HepG2 (cell line): Measurements from ENCODE around the gene HMGN4. TPM values are rescaled to one million over a fixed set of nuclear protein-coding genes. Genes with fewer than 3 reads are reported as not detected.

Experiments used
- FOXM1 ChIP-seq: sonication (generic); formaldehyde crosslinking; IDR thresholded peaks from 2 replicates; pipeline ENCODE4 v1.5.0; 2020; ENCODE audit warnings: missing genetic modification reagents
- HES4 ChIP-seq: sonication (generic); formaldehyde crosslinking; IDR thresholded peaks from 2 replicates; pipeline ENCODE4 v1.9.0; 2021; ENCODE audit warnings: mild to moderate bottlenecking, missing genetic modification reagents, borderline replicate concordance
- MIER3 ChIP-seq: IDR thresholded peaks from 2 replicates; pipeline ENCODE4 v1.6.1; 2016; ENCODE audit warnings: missing compliant biosample characterization, borderline replicate concordance
- MIXL1 ChIP-seq: IDR thresholded peaks from 2 replicates; pipeline ENCODE4 v1.6.1; 2016
- MLLT10 ChIP-seq: sonication (generic); formaldehyde crosslinking; IDR thresholded peaks from 2 replicates; pipeline ENCODE4 v1.4.0; 2020; ENCODE audit warnings: missing genetic modification reagents
- NCOR1 ChIP-seq: fragments of 200-600 bp; sonication (generic); IDR thresholded peaks from 2 replicates; pipeline ENCODE4 v1.7.0; 2017; ENCODE audit warnings: antibody characterized with exemption, low read length, borderline replicate concordance
- RBAK ChIP-seq: sonication (generic); formaldehyde crosslinking; IDR thresholded peaks from 2 replicates; pipeline ENCODE4 v1.5.1; 2020; ENCODE audit warnings: mild to moderate bottlenecking, missing genetic modification reagents
- SP1 ChIP-seq, 2 experiments: fragments of 450-650 bp in 1 of 2; sonication (generic) in 1 of 2; formaldehyde crosslinking in 1 of 2; IDR thresholded peaks; 2 replicates each; pipeline versions ENCODE4 v1.4.0 to v1.6.1; 2016 to 2020; ENCODE audit warnings: missing genetic modification reagents in 1 of 2
- U2AF2 ChIP-seq: fragments of 200-400 bp; formaldehyde crosslinking; IDR thresholded peaks from 2 replicates; pipeline ENCODE4 v1.6.1; 2017; ENCODE audit warnings: low read depth, mild to moderate bottlenecking, low read length
- WIZ ChIP-seq: sonication (generic); formaldehyde crosslinking; IDR thresholded peaks from 2 replicates; pipeline ENCODE4 v1.5.1; 2020; ENCODE audit warnings: mild to moderate bottlenecking, missing genetic modification reagents
- ZBTB3 ChIP-seq: sonication (generic); formaldehyde crosslinking; IDR thresholded peaks from 2 replicates; pipeline ENCODE4 v1.4.0; 2020; ENCODE audit warnings: low read depth, mild to moderate bottlenecking, moderate library complexity, missing genetic modification reagents, borderline replicate concordance
- ZBTB7A ChIP-seq: sonication (generic); formaldehyde crosslinking; IDR thresholded peaks from 2 replicates; pipeline ENCODE4 v1.8.0; 2022; ENCODE audit warnings: mild to moderate bottlenecking, missing genetic modification reagents
- ZC3H4 ChIP-seq: sonication (generic); formaldehyde crosslinking; IDR thresholded peaks from 2 replicates; pipeline ENCODE4 v1.4.0; 2020; ENCODE audit warnings: missing genetic modification reagents, borderline replicate concordance
- ZNF10 ChIP-seq: sonication (generic); formaldehyde crosslinking; IDR thresholded peaks from 2 replicates; pipeline ENCODE4 v1.4.0; 2020; ENCODE audit warnings: mild to moderate bottlenecking, low read depth, missing genetic modification reagents, borderline replicate concordance
- ZNF121 ChIP-seq: sonication (generic); formaldehyde crosslinking; IDR thresholded peaks from 2 replicates; pipeline ENCODE4 v1.5.0; 2020; ENCODE audit warnings: mild to moderate bottlenecking, missing genetic modification reagents
- ZNF124 ChIP-seq: sonication (generic); formaldehyde crosslinking; IDR thresholded peaks from 2 replicates; pipeline ENCODE4 v1.4.0; 2020; ENCODE audit warnings: missing genetic modification reagents
- ZNF274 ChIP-seq: sonication (generic); formaldehyde crosslinking; IDR thresholded peaks from 2 replicates; pipeline ENCODE4 v1.5.1; 2020; ENCODE audit warnings: mild to moderate bottlenecking, missing genetic modification reagents
- ZNF296 ChIP-seq: sonication (generic); formaldehyde crosslinking; conservative IDR thresholded peaks from 2 replicates; pipeline ENCODE4 v1.5.0; 2020; ENCODE audit warnings: mild to moderate bottlenecking, missing genetic modification reagents
- ZNF468 ChIP-seq: sonication (generic); formaldehyde crosslinking; IDR thresholded peaks from 2 replicates; pipeline ENCODE4 v1.8.0; 2022; ENCODE audit warnings: mild to moderate bottlenecking, moderate library complexity, missing genetic modification reagents
- ZNF543 ChIP-seq: sonication (generic); formaldehyde crosslinking; IDR thresholded peaks from 2 replicates; pipeline ENCODE4 v1.4.0; 2020; ENCODE audit warnings: mild to moderate bottlenecking, missing genetic modification reagents
- ZNF558 ChIP-seq: sonication (generic); formaldehyde crosslinking; IDR thresholded peaks from 2 replicates; pipeline ENCODE4 v1.9.0; 2022; ENCODE audit warnings: mild to moderate bottlenecking, missing genetic modification reagents, borderline replicate concordance
- ZNF644 ChIP-seq: IDR thresholded peaks from 2 replicates; pipeline ENCODE4 v1.6.1; 2016; ENCODE audit warnings: low read depth
- ZNF747 ChIP-seq: sonication (generic); formaldehyde crosslinking; IDR thresholded peaks from 2 replicates; pipeline ENCODE4 v1.8.1; 2023; ENCODE audit warnings: missing genetic modification reagents, mild to moderate bottlenecking, borderline replicate concordance
- ZNF792 ChIP-seq: IDR thresholded peaks from 2 replicates; pipeline ENCODE4 v1.6.1; 2016
- polyA plus RNA-seq, 8 experiments: library from polyadenylated mRNA; depleted of rRNA in 3 of 8; stranded (reverse) in 7 of 8; unstranded in 1 of 8; fragments of >200 nt; fragmentation: Illumina TruSeq in 4 of 8; extraction: Trizol in 4 of 8; gene quantifications; 2 replicates each; pipeline versions ENCODE4 v1.2.1 to v1.2.3, GENCODE V29; 2011 to 2016; ENCODE audit warnings: low read depth in 4 of 8, missing spikeins in 1 of 8, mixed read lengths in 1 of 8; ENCODE audit not compliant: insufficient read depth in 1 of 8
- total RNA-seq, 5 experiments: library from RNA; depleted of rRNA; stranded (reverse); fragments of >200 nt; fragmentation: Illumina TruSeq; extraction: Trizol; gene quantifications; 2 replicates each; pipeline ENCODE4 v1.2.3, GENCODE V29; 2016; ENCODE audit warnings: low read depth in 1 of 5
- TF ChIP-seq, protein P1 (sequence below): sonication (generic); formaldehyde crosslinking; IDR thresholded peaks from 2 replicates; pipeline ENCODE4 v1.4.0; 2020; ENCODE audit warnings: missing genetic modification reagents
- TF ChIP-seq, protein P2 (sequence below): sonication (generic); formaldehyde crosslinking; IDR thresholded peaks from 2 replicates; pipeline ENCODE4 v1.5.0; 2020; ENCODE audit warnings: missing genetic modification reagents
- TF ChIP-seq, protein P3 (sequence below): sonication (generic); formaldehyde crosslinking; IDR thresholded peaks from 2 replicates; pipeline ENCODE4 v1.4.0; 2020; ENCODE audit warnings: low read depth, mild to moderate bottlenecking, missing genetic modification reagents
- TF ChIP-seq, protein P4 (sequence below): sonication (generic); formaldehyde crosslinking; IDR thresholded peaks from 2 replicates; pipeline ENCODE4 v1.5.1; 2020; ENCODE audit warnings: missing genetic modification reagents, mild to moderate bottlenecking, borderline replicate concordance

The HMGN4 gene
- total and polyA plus RNA-seq, 2 of the 13 experiments (the other 11 are each of a cell fraction or from before 2014, with no cell fraction given), result 39.9 to 52.1 TPM

DNA sequence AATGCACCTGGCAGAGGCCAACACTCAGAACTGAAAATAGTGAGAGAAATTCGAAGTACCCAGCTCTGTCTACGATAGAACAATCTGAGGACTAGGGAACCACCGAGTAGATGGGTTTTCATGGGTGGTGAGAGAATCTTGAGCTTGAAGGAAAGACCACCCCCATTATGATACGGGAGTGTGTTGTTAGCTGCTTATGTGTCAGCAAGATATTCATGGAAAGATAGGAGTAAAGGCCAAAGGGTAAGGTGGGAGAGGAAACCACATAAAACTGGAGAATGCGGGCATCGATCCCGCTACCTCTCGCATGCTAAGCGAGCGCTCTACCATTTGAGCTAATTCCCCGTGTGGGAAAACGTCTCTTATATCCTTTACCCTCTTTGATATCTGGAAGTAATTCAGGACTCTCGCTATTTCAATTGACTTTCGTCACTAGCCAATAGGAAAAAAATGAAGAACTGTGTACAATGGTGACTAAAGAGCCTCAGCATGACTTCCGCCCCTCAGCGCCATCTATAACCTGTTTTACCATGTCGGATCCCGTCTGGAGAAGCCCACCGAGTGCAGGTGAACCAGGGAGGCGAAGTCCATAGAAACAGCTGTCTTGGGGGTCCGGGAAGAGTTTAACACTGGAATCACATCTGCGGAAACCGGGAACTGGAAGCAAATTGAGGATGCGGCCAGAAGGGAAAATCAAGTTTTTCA is 33.6 kb downstream of the HMGN4 start (continued):
- TF ChIP-seq FOXM1, result no peak
- TF ChIP-seq RBAK, result peak; percentile 88; the same call in 1 of the 2 replicates
- no peak for TF ChIP-seq ZBTB3 (CRISPR knock-in tag)
- peak; percentile 93 for TF ChIP-seq ZBTB7A
- no peak for TF ChIP-seq MLLT10 (CRISPR knock-in tag)
- TF ChIP-seq ZNF124 (CRISPR knock-in tag), result peak; percentile 88; the same call in 1 of the 2 replicates
- TF ChIP-seq, protein P1, sequence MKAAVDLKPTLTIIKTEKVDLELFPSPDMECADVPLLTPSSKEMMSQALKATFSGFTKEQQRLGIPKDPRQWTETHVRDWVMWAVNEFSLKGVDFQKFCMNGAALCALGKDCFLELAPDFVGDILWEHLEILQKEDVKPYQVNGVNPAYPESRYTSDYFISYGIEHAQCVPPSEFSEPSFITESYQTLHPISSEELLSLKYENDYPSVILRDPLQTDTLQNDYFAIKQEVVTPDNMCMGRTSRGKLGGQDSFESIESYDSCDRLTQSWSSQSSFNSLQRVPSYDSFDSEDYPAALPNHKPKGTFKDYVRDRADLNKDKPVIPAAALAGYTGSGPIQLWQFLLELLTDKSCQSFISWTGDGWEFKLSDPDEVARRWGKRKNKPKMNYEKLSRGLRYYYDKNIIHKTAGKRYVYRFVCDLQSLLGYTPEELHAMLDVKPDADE (CRISPR knock-in tag), result no peak
- TF ChIP-seq U2AF2, result no peak
- no peak for TF ChIP-seq SP1 (IDR thresholded peaks at IDR 0.05)
- no peak; the same call in 1 of the 2 replicates for TF ChIP-seq SP1 (CRISPR knock-in tag; IDR thresholded peaks at IDR 0.05)
- TF ChIP-seq, protein P2, sequence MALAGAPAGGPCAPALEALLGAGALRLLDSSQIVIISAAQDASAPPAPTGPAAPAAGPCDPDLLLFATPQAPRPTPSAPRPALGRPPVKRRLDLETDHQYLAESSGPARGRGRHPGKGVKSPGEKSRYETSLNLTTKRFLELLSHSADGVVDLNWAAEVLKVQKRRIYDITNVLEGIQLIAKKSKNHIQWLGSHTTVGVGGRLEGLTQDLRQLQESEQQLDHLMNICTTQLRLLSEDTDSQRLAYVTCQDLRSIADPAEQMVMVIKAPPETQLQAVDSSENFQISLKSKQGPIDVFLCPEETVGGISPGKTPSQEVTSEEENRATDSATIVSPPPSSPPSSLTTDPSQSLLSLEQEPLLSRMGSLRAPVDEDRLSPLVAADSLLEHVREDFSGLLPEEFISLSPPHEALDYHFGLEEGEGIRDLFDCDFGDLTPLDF, result no peak
- 0 out of 2 replicates have a peak, but pooled peaks have one; percentile 50 for TF ChIP-seq ZC3H4 (CRISPR knock-in tag)
- peak; percentile 84; the same call in 1 of the 2 replicates for TF ChIP-seq MIXL1 (CRISPR knock-in tag)
- no peak for TF ChIP-seq ZNF468 (CRISPR knock-in tag)
- TF ChIP-seq ZNF644 (CRISPR knock-in tag), result peak; percentile 64
- peak; percentile 97 for TF ChIP-seq MIER3 (CRISPR knock-in tag)
- TF ChIP-seq ZNF121 (CRISPR knock-in tag), result no peak
- no peak for TF ChIP-seq ZNF543 (CRISPR knock-in tag)
- TF ChIP-seq HES4, result 0 out of 2 replicates have a peak, but pooled peaks have one; percentile 14
- TF ChIP-seq, protein P3, sequence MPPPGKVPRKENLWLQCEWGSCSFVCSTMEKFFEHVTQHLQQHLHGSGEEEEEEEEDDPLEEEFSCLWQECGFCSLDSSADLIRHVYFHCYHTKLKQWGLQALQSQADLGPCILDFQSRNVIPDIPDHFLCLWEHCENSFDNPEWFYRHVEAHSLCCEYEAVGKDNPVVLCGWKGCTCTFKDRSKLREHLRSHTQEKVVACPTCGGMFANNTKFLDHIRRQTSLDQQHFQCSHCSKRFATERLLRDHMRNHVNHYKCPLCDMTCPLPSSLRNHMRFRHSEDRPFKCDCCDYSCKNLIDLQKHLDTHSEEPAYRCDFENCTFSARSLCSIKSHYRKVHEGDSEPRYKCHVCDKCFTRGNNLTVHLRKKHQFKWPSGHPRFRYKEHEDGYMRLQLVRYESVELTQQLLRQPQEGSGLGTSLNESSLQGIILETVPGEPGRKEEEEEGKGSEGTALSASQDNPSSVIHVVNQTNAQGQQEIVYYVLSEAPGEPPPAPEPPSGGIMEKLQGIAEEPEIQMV (CRISPR knock-in tag), result peak; percentile 77
- peak; percentile 79; the same call in 1 of the 2 replicates for TF ChIP-seq ZNF747 (CRISPR knock-in tag)
- no peak for TF ChIP-seq ZNF10 (CRISPR knock-in tag)
- TF ChIP-seq ZNF558 (CRISPR knock-in tag), result no peak; the same call in 1 of the 2 replicates
- TF ChIP-seq NCOR1, result no peak; the same call in 1 of the 2 replicates
- no peak for TF ChIP-seq WIZ (CRISPR knock-in tag)
- no peak for TF ChIP-seq ZNF296 (CRISPR knock-in tag)
- peak; percentile 80 for TF ChIP-seq ZNF792 (CRISPR knock-in tag)
- TF ChIP-seq ZNF274 (CRISPR knock-in tag), result 0 out of 2 replicates have a peak, but pooled peaks have one; percentile 51
- TF ChIP-seq, protein P4, sequence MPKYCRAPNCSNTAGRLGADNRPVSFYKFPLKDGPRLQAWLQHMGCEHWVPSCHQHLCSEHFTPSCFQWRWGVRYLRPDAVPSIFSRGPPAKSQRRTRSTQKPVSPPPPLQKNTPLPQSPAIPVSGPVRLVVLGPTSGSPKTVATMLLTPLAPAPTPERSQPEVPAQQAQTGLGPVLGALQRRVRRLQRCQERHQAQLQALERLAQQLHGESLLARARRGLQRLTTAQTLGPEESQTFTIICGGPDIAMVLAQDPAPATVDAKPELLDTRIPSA, result no peak
